Right kidney (tissue), 1 donor: Measurements from ENCODE around the gene MMP3.

Experiments
- DNase-seq: peaks from one replicate; pipeline ENCODE4 v3.0.0-alpha.2; 2016

The MMP3 gene

GRCh38 chr11:102788334-102788995 lies 54.9 kb downstream of the MMP3 start:
- DNase-seq, result no peak
